GM23338 (cell line): ENCODE measurements around the gene SAMD8. TPM values are rescaled to one million over a fixed set of nuclear protein-coding genes. Genes with fewer than 3 reads are reported as not detected.

Experiments used
- ATAC-seq: fragments of 200-7000 bp; cut with Tn5 transposase; 3 replicates; pipeline ENCODE4 v1.9.1; 2020
- DNase-seq: peaks from one replicate; pipeline ENCODE4 v3.0.0-alpha.2; 2015; ENCODE audit warnings: low spot score
- H2AFZ ChIP-seq: fragments of 200-600 bp; sonication (generic); 2 replicates; pipeline ENCODE4 v1.8.0; 2016; ENCODE audit warnings: antibody characterized with exemption, mild to moderate bottlenecking, moderate library complexity
- H3F3A ChIP-seq: fragments of 200-600 bp; sonication (generic); replicated peaks from 2 replicates; pipeline ENCODE4 v1.8.0; 2017; ENCODE audit warnings: antibody characterized with exemption, mixed run types, low read depth
- H3K27ac ChIP-seq: fragments of 200-600 bp; sonication (generic); 2 replicates; pipeline ENCODE4 v1.6.1; 2016; ENCODE audit warnings: low read depth
- H3K27me3 ChIP-seq: fragments of 200-600 bp; sonication (generic); 2 replicates; pipeline ENCODE4 v1.8.0; 2016; ENCODE audit warnings: mild to moderate bottlenecking, mixed run types, moderate library complexity; ENCODE audit not compliant: insufficient read depth
- H3K36me3 ChIP-seq: fragments of 200-600 bp; sonication (generic); 2 replicates; pipeline ENCODE4 v1.8.0; 2016; ENCODE audit warnings: mild to moderate bottlenecking; ENCODE audit not compliant: insufficient read depth
- H3K4me1 ChIP-seq: fragments of 200-600 bp; sonication (generic); 2 replicates; pipeline ENCODE4 v1.8.0; 2016; ENCODE audit warnings: mild to moderate bottlenecking, moderate library complexity; ENCODE audit not compliant: insufficient read depth
- H3K4me2 ChIP-seq: fragments of 200-600 bp; sonication (generic); 2 replicates; pipeline ENCODE4 v1.7.1; 2017; ENCODE audit warnings: mixed run types
- H3K4me3 ChIP-seq: fragments of 200-600 bp; sonication (generic); 2 replicates; pipeline ENCODE4 v1.6.1; 2016; ENCODE audit warnings: mixed run types
- H3K79me2 ChIP-seq: fragments of 200-600 bp; sonication (generic); replicated peaks from 2 replicates; pipeline ENCODE4 v1.8.0; 2017; ENCODE audit warnings: mild to moderate bottlenecking; ENCODE audit not compliant: insufficient read depth
- H3K9me2 ChIP-seq: fragments of 200-600 bp; sonication (generic); 2 replicates; pipeline ENCODE4 v1.8.0; 2017; ENCODE audit not compliant: insufficient read depth
- H4K20me1 ChIP-seq: fragments of 200-600 bp; sonication (generic); replicated peaks from 2 replicates; pipeline ENCODE4 v1.8.0; 2017; ENCODE audit warnings: mild to moderate bottlenecking; ENCODE audit not compliant: insufficient read depth
- H3K27ac Mint-ChIP-seq: 2 replicates; pipeline ENCODE4 v1.8.0; 2020; ENCODE audit warnings: inconsistent platforms, mild to moderate bottlenecking, moderate library complexity, mixed read lengths
- H3K27me3 Mint-ChIP-seq: 3 replicates; pipeline ENCODE4 v1.8.0; 2022; ENCODE audit warnings: low read depth, mild to moderate bottlenecking, moderate library complexity, mixed read lengths, inconsistent platforms; ENCODE audit not compliant: insufficient read depth, poor library complexity
- H3K36me3 Mint-ChIP-seq: 3 replicates; pipeline ENCODE4 v1.8.0; 2021; ENCODE audit warnings: low read depth, mild to moderate bottlenecking, inconsistent platforms, moderate library complexity, mixed read lengths
- H3K4me1 Mint-ChIP-seq: 3 replicates; pipeline ENCODE4 v1.8.0; 2020; ENCODE audit warnings: mild to moderate bottlenecking, inconsistent platforms, mixed read lengths
- H3K4me3 Mint-ChIP-seq: 3 replicates; pipeline ENCODE4 v1.8.0; 2021; ENCODE audit warnings: moderate library complexity, mild to moderate bottlenecking, inconsistent platforms, mixed read lengths
- H3K9me3 Mint-ChIP-seq: 3 replicates; pipeline ENCODE4 v1.8.0; 2020; ENCODE audit warnings: moderate library complexity, mild to moderate bottlenecking, inconsistent platforms, mixed read lengths
- CREB1 ChIP-seq: fragments of 250-450 bp; sonication (Bioruptor Pico); IDR thresholded peaks from 2 replicates; pipeline ENCODE4 v1.5.0; 2020; ENCODE audit warnings: low read depth, mild to moderate bottlenecking, moderate library complexity
- EZH2 ChIP-seq: fragments of 200-600 bp; sonication (generic); IDR thresholded peaks from one replicate; pipeline ENCODE4 v1.8.0; 2017; ENCODE audit warnings: antibody characterized with exemption, mild to moderate bottlenecking, low read depth; ENCODE audit not compliant: unreplicated experiment
- EZH2phosphoT487 ChIP-seq: fragments of 200-600 bp; sonication (generic); IDR thresholded peaks from one replicate; pipeline ENCODE4 v1.8.1; 2018; ENCODE audit warnings: antibody characterized with exemption; ENCODE audit not compliant: unreplicated experiment
- NANOG ChIP-seq: IDR thresholded peaks from 2 replicates; pipeline ENCODE4 v1.6.1; 2016; ENCODE audit warnings: antibody characterized with exemption, borderline replicate concordance
- REST ChIP-seq: IDR thresholded peaks from one replicate; pipeline ENCODE4 v1.6.1; 2018; ENCODE audit warnings: antibody characterized with exemption; ENCODE audit not compliant: unreplicated experiment
- STAT1 ChIP-seq: IDR thresholded peaks from one replicate; pipeline ENCODE4 v1.6.1; 2016; ENCODE audit warnings: antibody characterized with exemption; ENCODE audit not compliant: unreplicated experiment
- ZNF114 ChIP-seq: fragments of 250-450 bp; sonication (Bioruptor Pico); IDR thresholded peaks from 2 replicates; pipeline ENCODE4 v1.5.0; 2020; ENCODE audit warnings: mild to moderate bottlenecking, moderate library complexity
- ZNF331 ChIP-seq: fragments of 250-450 bp; sonication (Bioruptor Pico); IDR thresholded peaks from 2 replicates; pipeline ENCODE4 v1.5.0; 2020; ENCODE audit warnings: low read depth, mild to moderate bottlenecking, moderate library complexity
- polyA plus RNA-seq: library from polyadenylated mRNA; unstranded; fragments of >200 nt; fragmentation: Nextera tagmentation; extraction: Ambion mirVana; gene quantifications from 2 replicates; pipeline ENCODE4 v1.2.1, GENCODE V29; 2016
- total RNA-seq: library from RNA; depleted of rRNA; stranded (reverse); fragments of >200 nt; shearing (Covaris generic); gene quantifications from 2 replicates; pipeline ENCODE4 v1.2.3, GENCODE V29; 2014
- TF ChIP-seq, protein P1 (sequence below), 2 experiments: fragments of 200-600 bp in 1 of 2; sonication (generic) in 1 of 2; conservative IDR thresholded peaks; 2 replicates each; pipeline versions ENCODE4 v1.5.1 to v1.6.1; 2016 to 2017; ENCODE audit warnings: antibody characterized with exemption in 2 of 2, low read depth in 2 of 2, mild to moderate bottlenecking in 2 of 2, moderate library complexity in 1 of 2
- TF ChIP-seq, protein P2 (sequence below): IDR thresholded peaks from 2 replicates; pipeline ENCODE4 v1.6.1; 2016; ENCODE audit warnings: antibody characterized with exemption

The SAMD8 gene
- total and polyA plus RNA-seq, 2 experiments from 2014 or later, result 7.8 to 28.4 TPM

DNA sequence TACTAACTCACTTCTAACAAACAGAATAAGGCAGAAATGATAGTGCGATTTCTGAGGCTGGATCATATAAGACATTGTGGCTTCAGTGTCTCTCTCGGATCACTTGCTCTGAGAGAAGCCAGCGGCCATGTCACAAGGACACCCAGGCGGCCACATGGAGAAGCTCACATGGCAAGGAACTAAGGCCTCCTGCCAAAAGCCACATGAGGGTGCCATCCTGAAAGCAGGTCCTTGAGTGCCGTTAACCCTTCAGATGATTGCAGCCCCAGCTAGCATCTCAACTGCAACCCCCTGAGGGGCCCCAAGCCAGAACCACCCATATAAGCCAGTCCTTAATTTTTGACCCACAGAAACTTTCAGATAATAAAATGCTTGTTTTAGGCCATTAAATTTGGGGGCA is 92.3 kb downstream of the SAMD8 start:
- H3K4me3 Mint-ChIP-seq, result no peak overlapping the region
- no peak overlapping the region for H2AFZ ChIP-seq
- TF ChIP-seq, protein P1, sequence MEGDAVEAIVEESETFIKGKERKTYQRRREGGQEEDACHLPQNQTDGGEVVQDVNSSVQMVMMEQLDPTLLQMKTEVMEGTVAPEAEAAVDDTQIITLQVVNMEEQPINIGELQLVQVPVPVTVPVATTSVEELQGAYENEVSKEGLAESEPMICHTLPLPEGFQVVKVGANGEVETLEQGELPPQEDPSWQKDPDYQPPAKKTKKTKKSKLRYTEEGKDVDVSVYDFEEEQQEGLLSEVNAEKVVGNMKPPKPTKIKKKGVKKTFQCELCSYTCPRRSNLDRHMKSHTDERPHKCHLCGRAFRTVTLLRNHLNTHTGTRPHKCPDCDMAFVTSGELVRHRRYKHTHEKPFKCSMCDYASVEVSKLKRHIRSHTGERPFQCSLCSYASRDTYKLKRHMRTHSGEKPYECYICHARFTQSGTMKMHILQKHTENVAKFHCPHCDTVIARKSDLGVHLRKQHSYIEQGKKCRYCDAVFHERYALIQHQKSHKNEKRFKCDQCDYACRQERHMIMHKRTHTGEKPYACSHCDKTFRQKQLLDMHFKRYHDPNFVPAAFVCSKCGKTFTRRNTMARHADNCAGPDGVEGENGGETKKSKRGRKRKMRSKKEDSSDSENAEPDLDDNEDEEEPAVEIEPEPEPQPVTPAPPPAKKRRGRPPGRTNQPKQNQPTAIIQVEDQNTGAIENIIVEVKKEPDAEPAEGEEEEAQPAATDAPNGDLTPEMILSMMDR (conservative IDR thresholded peaks at IDR 0.05; ENCODE audit: low read depth in 2 of 2), result 0 out of 4 replicates have a peak, but pooled peaks of 1 of the 2 experiments have one; percentile 4
- no peak for TF ChIP-seq EZH2phosphoT487
- H3K27ac ChIP-seq, result peak overlapping the region; percentile 42; the same call in 1 of the 2 replicates
- no peak for DNase-seq
- no peaks in the 10 kb centered on the region for H3K36me3 Mint-ChIP-seq
- no peaks in the 10 kb centered on the region for H3K9me3 Mint-ChIP-seq
- H3K4me3 ChIP-seq, result no peak overlapping the region
- ATAC-seq, result no peak
- H3K9me2 ChIP-seq, result no peaks in the 10 kb centered on the region
- no peaks in the 10 kb centered on the region; the same call in 1 of the 2 replicates for H3K4me1 ChIP-seq
- no peaks in the 10 kb centered on the region for H3F3A ChIP-seq
- peaks cover 6% of the 10 kb centered on the region for H3K27me3 Mint-ChIP-seq
- H3K79me2 ChIP-seq, result no peaks in the 10 kb centered on the region
- H4K20me1 ChIP-seq, result no peaks in the 10 kb centered on the region
- H3K27me3 ChIP-seq, result no peaks in the 10 kb centered on the region
- H3K27ac Mint-ChIP-seq, result no peak overlapping the region
- no peaks in the 10 kb centered on the region for H3K36me3 ChIP-seq
- H3K4me1 Mint-ChIP-seq, result peaks cover 18% of the 10 kb centered on the region
- no peak overlapping the region for H3K4me2 ChIP-seq

DNA sequence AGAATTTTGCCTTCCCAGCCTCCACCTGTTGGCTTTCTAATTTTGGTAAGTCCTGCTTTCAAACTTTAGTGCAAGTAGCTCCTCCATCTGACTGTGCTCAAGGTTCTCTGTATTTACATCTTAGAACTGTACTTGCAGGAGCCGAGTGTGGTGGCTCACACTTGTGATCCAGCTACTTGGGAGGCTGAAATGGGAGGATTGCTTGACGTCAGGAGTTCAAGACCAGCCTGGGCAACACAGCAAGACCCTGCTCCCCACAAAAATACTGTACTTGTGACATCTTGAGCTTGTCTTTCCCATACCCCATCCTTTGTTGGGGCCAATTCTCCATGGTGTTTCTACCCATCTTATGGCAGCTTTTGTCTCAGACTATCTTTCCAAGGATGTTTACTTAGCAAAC is 94.5 kb downstream of the SAMD8 start:
- Histone ChIP-seq H3K27ac (no peak overlapping the region), H3K4me2 (no peak overlapping the region), H3K79me2 (peaks cover 2% of the 10 kb centered on the region), H3K4me3 (no peak overlapping the region), H3F3A (0 out of 2 replicates have a peak, but pooled peaks cover 4% of the 10 kb centered on the region), H3K4me1 (no peaks in the 10 kb centered on the region; the same call in 1 of the 2 replicates), H3K27me3 (no peaks in the 10 kb centered on the region), H3K9me2 (no peaks in the 10 kb centered on the region), H4K20me1 (no peaks in the 10 kb centered on the region), H3K36me3 (no peaks in the 10 kb centered on the region), H2AFZ (no peak overlapping the region)
- no peak for ATAC-seq
- H3K27ac Mint-ChIP-seq, result no peak overlapping the region
- DNase-seq, result no peak
- H3K36me3 Mint-ChIP-seq, result no peaks in the 10 kb centered on the region
- H3K4me1 Mint-ChIP-seq, result peaks cover 18% of the 10 kb centered on the region
- H3K9me3 Mint-ChIP-seq, result no peaks in the 10 kb centered on the region
- H3K4me3 Mint-ChIP-seq, result no peak overlapping the region
- H3K27me3 Mint-ChIP-seq, result peaks cover 6% of the 10 kb centered on the region
- TF ChIP-seq EZH2phosphoT487 (no peak), ZNF114 (no peak), EZH2 (no peak), NANOG (no peak), ZNF331 (CRISPR knock-in tag) (no peak), REST (no peak), CREB1 (no peak), STAT1 (no peak)
- TF ChIP-seq, protein P1 (conservative IDR thresholded peaks at IDR 0.05; ENCODE audit: low read depth in 2 of 2), result no peak
- TF ChIP-seq, protein P2, sequence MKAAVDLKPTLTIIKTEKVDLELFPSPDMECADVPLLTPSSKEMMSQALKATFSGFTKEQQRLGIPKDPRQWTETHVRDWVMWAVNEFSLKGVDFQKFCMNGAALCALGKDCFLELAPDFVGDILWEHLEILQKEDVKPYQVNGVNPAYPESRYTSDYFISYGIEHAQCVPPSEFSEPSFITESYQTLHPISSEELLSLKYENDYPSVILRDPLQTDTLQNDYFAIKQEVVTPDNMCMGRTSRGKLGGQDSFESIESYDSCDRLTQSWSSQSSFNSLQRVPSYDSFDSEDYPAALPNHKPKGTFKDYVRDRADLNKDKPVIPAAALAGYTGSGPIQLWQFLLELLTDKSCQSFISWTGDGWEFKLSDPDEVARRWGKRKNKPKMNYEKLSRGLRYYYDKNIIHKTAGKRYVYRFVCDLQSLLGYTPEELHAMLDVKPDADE, result no peak
